ENCODE data around the gene ZAR1. TPM values are rescaled to one million over a fixed set of nuclear protein-coding genes. Genes with fewer than 3 reads are reported as not detected.
"Not testable (repeated sequence)": the region's sequence is repeated elsewhere in the genome, so short reads cannot be mapped to it uniquely, and the experiment has no call there.

The ZAR1 gene, protein sequence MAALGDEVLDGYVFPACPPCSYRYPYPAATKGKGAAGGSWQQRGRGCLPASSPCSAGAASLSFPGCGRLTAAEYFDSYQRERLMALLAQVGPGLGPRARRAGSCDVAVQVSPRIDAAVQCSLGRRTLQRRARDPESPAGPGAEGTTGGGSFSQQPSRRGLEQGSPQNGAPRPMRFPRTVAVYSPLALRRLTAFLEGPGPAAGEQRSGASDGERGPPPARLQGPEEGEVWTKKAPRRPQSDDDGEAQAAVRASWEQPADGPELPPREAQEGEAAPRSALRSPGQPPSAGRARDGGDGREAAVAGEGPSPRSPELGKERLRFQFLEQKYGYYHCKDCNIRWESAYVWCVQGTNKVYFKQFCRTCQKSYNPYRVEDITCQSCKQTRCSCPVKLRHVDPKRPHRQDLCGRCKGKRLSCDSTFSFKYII
- not detected in 2 replicates for total RNA-seq (2014; rRNA removed; shearing (Covaris generic))
- not detected in 2 replicates for polyA plus RNA-seq (2016; fragmentation: Nextera tagmentation; extraction: Ambion mirVana)

DNA sequence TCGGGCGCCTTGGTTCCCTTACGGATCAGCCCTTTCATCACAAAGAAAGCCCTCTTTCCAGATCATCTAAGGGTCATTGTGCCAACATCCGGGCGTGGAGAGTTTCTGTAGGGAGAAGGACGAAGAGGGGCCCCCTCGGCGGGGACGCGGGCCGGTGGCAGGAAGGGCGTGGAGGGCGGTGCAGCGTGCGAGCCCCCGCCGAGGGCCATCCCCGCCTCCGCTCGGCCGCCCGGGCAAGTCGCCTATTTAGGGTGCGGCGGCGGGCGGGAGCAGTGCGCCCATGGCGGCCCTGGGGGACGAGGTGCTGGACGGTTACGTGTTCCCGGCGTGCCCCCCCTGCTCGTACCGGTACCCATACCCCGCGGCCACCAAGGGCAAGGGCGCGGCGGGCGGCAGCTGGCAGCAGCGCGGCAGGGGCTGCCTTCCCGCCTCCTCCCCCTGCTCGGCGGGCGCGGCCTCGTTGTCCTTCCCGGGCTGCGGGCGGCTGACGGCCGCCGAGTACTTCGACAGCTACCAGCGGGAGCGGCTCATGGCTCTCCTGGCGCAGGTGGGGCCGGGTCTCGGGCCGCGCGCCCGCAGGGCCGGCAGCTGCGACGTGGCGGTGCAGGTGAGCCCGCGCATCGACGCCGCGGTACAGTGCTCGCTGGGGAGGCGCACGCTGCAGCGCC, at the start of gene ZAR1:
ZAR1 (plus strand) TSS at position 241 of the 668 bp plus-strand sequence; CDS start at position 281, 40 bp downstream.
- Histone ChIP-seq H3K9ac (no peak within 1 kb of the TSS), H3K27me3 (replicated peaks; ENCODE audit: insufficient read depth) (peaks cover 64% of the 10 kb centered on the region), H3K4me2 (ENCODE audit: unreplicated experiment) (no peak within 1 kb of the TSS), H3K4me3 (peak within 1 kb of the TSS; percentile 47; the same call in 1 of the 2 replicates), H3K79me2 (ENCODE audit: insufficient read depth) (no peaks in the 10 kb centered on the region), H3K9me3 (ENCODE audit: low read depth) (no peaks in the 10 kb centered on the region), H4K20me1 (ENCODE audit: insufficient read depth) (no peaks in the 10 kb centered on the region), H3F3A (ENCODE audit: insufficient read depth) (peaks cover 6% of the 10 kb centered on the region; the same call in 1 of the 2 replicates), H3K27ac (no peak within 1 kb of the TSS), H3K4me1 (ENCODE audit: insufficient read depth) (no peaks in the 10 kb centered on the region), H3K9me2 (ENCODE audit: insufficient read depth) (no peaks in the 10 kb centered on the region), H2AFZ (peak within 1 kb of the TSS; percentile 60), H3K36me3 (ENCODE audit: low read depth) (no peaks in the 10 kb centered on the region)
- in situ Hi-C loops (cut with MboI), result no loop called here
- TF ChIP-seq EZH2phosphoT487 (IDR thresholded peaks at IDR 0.05; ENCODE audit: insufficient read depth, low read depth) (no peak), EZH2 (IDR thresholded peaks at IDR 0.05; ENCODE audit: insufficient read depth, poor library complexity, severe bottlenecking) (peak; percentile 61)
- WGBS, 2 experiments (ENCODE audit: low coverage in 1 of 2, low lambda C conversion rate in 2 of 2, missing lambda C conversion rate in 2 of 2), result 5 to 6% methylated on average over 41 to 52 of the region's 80 CpGs
- DNase-seq, result peak; percentile 20

DNA sequence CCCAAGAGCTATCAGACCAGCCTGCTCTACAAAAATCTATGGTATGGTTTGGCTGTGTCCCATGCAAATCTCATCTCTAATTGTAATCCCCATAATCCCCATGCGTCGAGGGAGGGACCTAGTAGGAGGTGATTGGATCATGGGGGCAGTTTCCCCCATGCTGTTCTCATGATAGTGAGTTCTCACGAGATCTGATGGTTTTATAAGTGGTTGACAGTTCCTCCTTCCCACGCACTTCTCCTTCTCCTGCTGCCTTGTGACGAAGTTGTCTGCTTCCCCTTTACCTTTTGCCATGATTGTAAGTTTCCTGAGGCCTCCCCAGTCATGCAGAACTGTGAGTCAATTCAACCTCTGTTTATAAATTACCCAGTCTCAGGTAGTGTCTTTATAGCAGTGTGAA, 49.1 kb upstream of the ZAR1 start:
- 50 to 52% methylated on average over 5 of the region's 5 CpGs for WGBS, 2 experiments (ENCODE audit: low coverage in 1 of 2, low lambda C conversion rate in 2 of 2, missing lambda C conversion rate in 2 of 2)
- H3K27ac ChIP-seq; in situ Hi-C loops (cut with MboI): not testable (repeated sequence)

DNA sequence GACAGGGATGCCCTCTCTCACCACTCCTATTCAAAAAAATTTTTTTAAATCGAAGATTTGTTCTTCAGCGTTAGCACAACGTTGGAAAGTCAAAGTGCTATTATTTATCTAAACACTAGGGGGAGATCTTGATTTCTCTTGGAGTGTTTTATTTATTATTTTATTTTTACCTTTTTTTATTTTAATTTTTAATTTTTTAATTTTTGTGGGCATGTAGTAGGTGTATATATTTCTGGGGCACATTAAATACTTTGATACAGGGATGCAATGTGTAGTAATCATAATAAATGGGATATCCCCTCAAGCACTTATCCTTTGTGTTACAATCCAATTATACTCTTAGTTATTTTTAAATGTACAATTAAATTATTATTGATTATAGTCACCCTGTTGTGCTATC, 44.3 kb upstream of the ZAR1 start:
- peak; percentile 31 for DNase-seq
- H3K4me1 ChIP-seq (ENCODE audit: insufficient read depth), result no peaks in the 10 kb centered on the region
- H3K9me3 ChIP-seq (ENCODE audit: low read depth), result no peaks in the 10 kb centered on the region
- no peaks in the 10 kb centered on the region for H3K27me3 ChIP-seq (replicated peaks; ENCODE audit: insufficient read depth)
- no peak overlapping the region for H3K4me3 ChIP-seq
- TF ChIP-seq EZH2 (IDR thresholded peaks at IDR 0.05; ENCODE audit: insufficient read depth, poor library complexity, severe bottlenecking) (no peak), EZH2phosphoT487 (IDR thresholded peaks at IDR 0.05; ENCODE audit: insufficient read depth, low read depth) (no peak)
- in situ Hi-C loops (cut with MboI), result no loop called here
- H3K36me3 ChIP-seq (ENCODE audit: low read depth), result no peaks in the 10 kb centered on the region
- H3K79me2 ChIP-seq (ENCODE audit: insufficient read depth), result no peaks in the 10 kb centered on the region
- no peaks in the 10 kb centered on the region for H3K9me2 ChIP-seq (ENCODE audit: insufficient read depth)
- no peak overlapping the region for H3K27ac ChIP-seq
- peak overlapping the region; percentile 49; the same call in 1 of the 2 replicates for H2AFZ ChIP-seq
- H3K9ac ChIP-seq, result no peak overlapping the region
- no peak overlapping the region for H3K4me2 ChIP-seq (ENCODE audit: unreplicated experiment)
- no peaks in the 10 kb centered on the region for H3F3A ChIP-seq (ENCODE audit: insufficient read depth)
- no peaks in the 10 kb centered on the region for H4K20me1 ChIP-seq (ENCODE audit: insufficient read depth)
- WGBS, 2 experiments (ENCODE audit: low coverage in 1 of 2, low lambda C conversion rate in 2 of 2, missing lambda C conversion rate in 2 of 2), result 8 to 13% methylated on average over 3 of the region's 3 CpGs

More for the DNA sequence above, 49.1 kb upstream of the ZAR1 start:
- H4K20me1 ChIP-seq (ENCODE audit: insufficient read depth); H3K4me1 ChIP-seq (ENCODE audit: insufficient read depth); H3K9me2 ChIP-seq (ENCODE audit: insufficient read depth); DNase-seq; H3K79me2 ChIP-seq (ENCODE audit: insufficient read depth); H3K4me3 ChIP-seq; H3K4me2 ChIP-seq (ENCODE audit: unreplicated experiment); H3K9ac ChIP-seq; H2AFZ ChIP-seq; H3F3A ChIP-seq (ENCODE audit: insufficient read depth); H3K36me3 ChIP-seq (ENCODE audit: low read depth); H3K27me3 ChIP-seq (replicated peaks; ENCODE audit: insufficient read depth); H3K9me3 ChIP-seq (ENCODE audit: low read depth): not testable (repeated sequence)

DNA sequence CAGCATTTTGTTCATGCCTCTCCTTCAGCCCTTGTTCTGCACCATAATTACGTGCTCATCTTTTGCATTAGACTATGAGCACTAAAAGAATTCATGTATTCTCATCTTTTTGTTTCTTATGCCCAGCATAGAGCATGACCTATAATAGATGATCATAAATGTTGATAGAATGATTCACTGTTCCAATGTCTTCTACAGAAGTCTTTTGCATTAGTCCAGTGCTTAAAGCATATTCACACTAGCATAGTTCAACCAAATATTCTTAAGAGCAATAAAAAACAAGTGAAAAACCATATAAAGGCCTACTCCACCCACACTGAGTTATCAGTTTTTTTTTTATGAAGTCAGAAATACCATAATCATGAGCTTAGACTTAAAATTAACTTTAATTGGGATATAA, 43.4 kb upstream of the ZAR1 start:
- Histone ChIP-seq H3F3A (ENCODE audit: insufficient read depth) (no peaks in the 10 kb centered on the region), H3K4me2 (ENCODE audit: unreplicated experiment) (no peak overlapping the region), H3K4me1 (ENCODE audit: insufficient read depth) (no peaks in the 10 kb centered on the region), H4K20me1 (ENCODE audit: insufficient read depth) (no peaks in the 10 kb centered on the region), H3K79me2 (ENCODE audit: insufficient read depth) (no peaks in the 10 kb centered on the region), H3K9ac (no peak overlapping the region), H2AFZ (no peak overlapping the region), H3K4me3 (no peak overlapping the region), H3K9me2 (ENCODE audit: insufficient read depth) (no peaks in the 10 kb centered on the region), H3K27ac (no peak overlapping the region), H3K36me3 (ENCODE audit: low read depth) (no peaks in the 10 kb centered on the region), H3K9me3 (ENCODE audit: low read depth) (no peaks in the 10 kb centered on the region), H3K27me3 (replicated peaks; ENCODE audit: insufficient read depth) (no peaks in the 10 kb centered on the region)
- no peak for DNase-seq
- TF ChIP-seq EZH2phosphoT487 (IDR thresholded peaks at IDR 0.05; ENCODE audit: insufficient read depth, low read depth), result no peak
- no peak for TF ChIP-seq EZH2 (IDR thresholded peaks at IDR 0.05; ENCODE audit: insufficient read depth, poor library complexity, severe bottlenecking)
- in situ Hi-C loops (cut with MboI), result no loop called here
- 57 to 58% methylated on average over 1 of the region's 1 CpG for WGBS, 2 experiments (ENCODE audit: low coverage in 1 of 2, low lambda C conversion rate in 2 of 2, missing lambda C conversion rate in 2 of 2)
